Measurements from ENCODE around the gene SBF2.

SBF2 gene

DNA sequence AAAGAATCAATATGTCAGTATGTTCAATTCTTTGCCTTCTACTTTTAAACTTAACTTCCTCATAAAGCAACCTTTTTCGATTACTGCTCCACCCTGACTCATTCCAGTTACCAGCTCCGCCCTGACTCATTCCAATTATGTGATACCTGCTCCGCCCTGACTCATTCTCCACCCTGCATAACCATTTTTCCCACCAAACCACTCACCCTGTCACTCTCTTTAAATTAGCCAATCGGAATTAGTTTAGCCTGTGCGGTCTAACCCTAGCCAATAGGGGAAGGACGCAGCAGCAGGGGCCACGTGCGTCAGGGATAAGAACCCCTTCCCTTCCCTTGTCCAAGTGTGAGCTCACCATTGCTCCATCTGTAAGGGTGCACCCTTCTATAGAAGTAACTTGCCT, 393.8 kb downstream of the SBF2 start:
- DNase-seq (ENCODE audit: low read depth), result peak; percentile 97

DNA sequence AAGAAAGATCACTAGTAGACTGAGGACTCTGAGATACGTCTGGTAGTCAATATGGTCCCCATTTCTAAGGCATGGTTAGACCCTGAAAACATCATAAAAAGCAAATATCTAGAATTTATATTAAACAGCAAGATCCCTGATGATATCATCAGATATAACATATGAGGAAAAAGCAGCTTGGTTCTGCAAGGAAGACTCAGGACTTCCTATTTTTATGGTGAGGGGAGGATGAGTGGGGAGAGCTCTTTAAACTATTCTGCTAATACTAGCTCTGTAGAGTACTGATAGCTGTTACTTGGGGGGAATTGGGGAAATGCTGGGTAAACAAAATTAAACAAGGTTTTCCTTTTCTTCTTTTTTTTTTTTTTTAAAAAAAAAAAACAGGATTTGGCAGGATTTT, 394.3 kb downstream of the SBF2 start:
- DNase-seq (ENCODE audit: low read depth), result no peak

DNA sequence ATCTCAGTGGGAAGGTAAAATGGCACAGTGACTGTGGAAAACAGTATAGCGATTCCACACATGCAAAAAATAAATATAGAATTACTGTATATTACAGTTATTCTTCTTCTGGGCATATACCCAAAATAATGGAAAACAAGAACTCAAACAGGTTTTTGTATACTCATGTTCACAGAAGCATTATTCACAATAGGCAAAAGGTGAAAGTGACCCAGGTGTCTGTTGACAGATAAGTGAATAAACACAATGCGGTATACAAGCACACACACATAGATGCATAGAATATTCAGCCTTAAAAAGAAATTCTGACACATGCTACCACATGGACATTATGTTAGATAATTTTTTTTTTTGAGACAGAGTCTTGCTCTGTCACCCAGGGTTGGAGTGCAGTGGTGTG, 397.1 kb downstream of the SBF2 start:
- no peak for DNase-seq (ENCODE audit: low read depth)

DNA sequence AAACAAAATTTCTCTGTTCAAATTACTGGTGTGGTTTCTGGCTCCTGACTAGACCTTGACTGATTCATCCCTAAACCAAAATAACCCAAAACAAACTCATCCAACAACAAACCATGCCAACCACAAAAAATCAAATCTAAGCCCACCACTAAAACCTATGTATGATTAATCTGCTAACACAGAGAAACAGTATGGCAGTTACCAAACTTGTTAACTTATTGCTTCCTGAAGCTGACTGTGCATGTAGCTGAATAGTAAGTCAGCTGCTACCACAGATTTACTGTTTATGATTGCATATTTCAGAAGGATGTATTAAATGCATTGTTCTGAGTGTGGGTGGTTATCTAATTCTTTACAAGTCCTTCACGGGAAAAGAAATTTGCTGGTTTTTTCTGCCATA, 399.0 kb downstream of the SBF2 start:
- peak; percentile 79 for DNase-seq (ENCODE audit: low read depth)

DNA sequence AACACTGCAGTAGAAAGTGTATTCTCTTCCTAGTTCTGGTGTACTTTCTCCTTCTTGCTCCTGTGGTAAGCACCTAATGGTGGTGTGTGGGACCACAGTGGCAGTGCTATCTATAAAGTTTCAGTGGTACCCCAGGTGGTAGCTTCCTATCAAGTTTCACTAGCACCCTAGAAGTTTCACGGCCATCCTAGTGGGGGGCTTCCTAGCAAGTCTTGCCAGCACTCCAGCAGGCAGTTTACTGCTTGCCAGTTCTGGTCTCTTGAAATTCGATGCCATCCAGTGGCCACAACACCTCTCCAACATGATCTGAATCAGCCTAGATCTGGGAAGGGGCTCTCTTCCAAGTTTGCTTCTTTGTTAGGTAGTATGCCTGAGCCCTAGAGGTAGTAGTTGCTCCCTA, 400.5 kb downstream of the SBF2 start:
- DNase-seq (ENCODE audit: low read depth), result no peak

DNA sequence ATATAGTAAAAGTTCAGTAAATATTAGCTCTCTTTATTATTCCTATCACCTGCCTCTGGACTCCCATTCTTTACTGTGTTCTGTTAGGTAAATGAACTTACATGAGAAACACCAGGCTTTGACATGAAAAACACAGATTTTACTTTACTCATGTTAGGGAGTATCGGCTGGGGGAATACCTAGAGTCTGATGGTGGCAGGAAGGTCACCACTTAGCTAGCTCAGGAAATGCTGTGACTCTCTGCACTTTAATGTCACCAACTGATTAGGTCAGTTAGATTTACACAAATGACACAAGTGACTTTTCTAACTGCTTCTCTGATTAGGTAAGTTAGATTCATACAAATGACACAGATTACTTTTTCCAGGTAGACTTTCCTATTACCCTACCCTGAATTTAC, 405.1 kb downstream of the SBF2 start:
- no peak for DNase-seq (ENCODE audit: low read depth)

DNA sequence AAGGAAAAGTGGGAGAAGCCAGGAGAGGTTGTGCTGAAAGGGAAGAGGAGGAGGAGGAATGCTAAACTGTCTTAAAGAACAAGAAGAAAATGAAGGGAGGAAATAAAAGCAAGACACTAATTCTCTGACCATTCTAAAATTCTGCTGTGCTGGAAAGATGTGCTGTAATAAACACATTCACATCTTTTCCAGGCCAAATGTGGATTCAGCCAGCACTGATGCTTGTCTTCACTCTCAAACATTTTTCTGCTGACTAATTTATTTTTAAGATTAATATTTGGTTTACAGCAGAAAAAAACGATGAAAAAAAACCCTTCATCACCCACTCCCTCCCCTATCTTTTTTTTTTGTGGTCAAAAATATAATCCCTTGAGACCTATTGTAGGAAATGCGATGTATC, 406.5 kb downstream of the SBF2 start:
- no peak for DNase-seq (ENCODE audit: low read depth)

DNA sequence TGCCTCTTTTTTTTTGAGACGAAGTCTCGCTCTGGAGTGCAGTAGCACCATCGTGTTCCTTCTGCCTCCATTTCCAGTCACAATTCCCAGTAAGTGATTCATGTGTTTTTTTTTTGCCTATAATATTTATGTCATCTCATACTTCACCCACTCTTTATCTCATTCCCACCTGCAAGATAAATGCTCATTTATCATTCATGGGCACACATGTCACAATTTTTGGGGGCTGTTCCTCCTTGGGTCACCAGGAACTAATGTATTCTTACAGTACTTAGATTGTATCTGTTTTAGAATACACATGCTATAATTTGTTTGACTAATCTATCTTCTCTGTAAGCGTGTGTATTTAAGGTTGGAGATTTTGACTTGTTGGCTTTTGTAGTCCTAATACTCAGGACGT, 407.4 kb downstream of the SBF2 start:
- no peak for DNase-seq (ENCODE audit: low read depth)

DNA sequence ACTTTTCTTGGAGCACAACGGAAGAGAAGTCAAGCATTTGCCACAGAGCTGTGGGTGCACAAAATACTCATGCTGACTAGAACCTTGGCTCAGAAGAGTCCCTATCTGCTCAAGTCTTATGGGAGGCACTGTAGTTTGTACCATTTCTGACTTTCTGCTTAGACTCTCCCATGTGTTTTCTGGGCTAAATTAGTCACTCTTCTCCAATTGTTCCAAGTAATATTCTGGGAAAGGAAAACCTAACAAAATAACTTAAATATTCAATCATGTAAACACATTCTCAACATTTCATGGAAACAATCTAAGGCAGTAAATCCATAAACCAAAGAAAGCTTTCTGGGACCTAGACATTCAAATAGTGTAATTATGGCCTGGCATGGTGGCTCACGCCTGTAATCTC, 409.4 kb downstream of the SBF2 start:
- DNase-seq (ENCODE audit: low read depth), result no peak

DNA sequence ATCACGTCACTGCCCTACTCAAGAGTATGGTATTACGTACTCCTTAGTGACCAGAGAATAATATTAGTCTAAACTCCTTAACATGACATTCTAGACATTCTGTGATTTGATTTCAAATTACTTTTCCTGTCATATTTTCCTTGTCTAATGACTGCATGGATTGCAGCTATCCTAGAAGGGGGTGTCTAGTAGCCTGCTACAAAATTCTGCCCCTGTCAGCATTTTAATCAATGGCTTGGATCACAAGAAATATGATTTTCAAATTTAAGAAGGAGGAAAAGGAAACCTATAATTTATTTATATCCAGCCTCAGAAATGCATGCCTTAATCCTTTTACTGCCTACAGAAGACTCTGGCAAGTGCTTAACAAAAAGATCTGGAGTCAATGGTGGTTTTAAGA, 413.4 kb downstream of the SBF2 start:
- DNase-seq (ENCODE audit: low read depth), result no peak

DNA sequence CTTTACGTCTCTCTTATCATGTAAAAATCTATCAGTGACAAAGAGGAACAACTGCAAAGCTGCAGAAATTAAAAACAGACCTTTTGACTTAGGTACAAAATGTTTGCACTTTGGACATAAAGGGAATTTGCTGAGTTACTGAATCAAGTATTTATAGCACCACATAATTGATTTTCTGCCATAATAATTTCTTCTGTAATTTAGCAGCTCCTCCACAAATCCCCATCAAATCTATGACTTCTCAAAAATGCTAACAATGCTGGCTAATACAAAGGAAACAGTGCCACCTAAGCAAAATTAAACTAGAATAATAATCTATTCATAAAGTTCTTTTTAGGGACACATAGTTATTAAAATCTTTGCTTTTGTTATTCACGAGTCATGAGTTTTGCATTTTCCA, 415.1 kb downstream of the SBF2 start:
- no peak for DNase-seq (ENCODE audit: low read depth)

DNA sequence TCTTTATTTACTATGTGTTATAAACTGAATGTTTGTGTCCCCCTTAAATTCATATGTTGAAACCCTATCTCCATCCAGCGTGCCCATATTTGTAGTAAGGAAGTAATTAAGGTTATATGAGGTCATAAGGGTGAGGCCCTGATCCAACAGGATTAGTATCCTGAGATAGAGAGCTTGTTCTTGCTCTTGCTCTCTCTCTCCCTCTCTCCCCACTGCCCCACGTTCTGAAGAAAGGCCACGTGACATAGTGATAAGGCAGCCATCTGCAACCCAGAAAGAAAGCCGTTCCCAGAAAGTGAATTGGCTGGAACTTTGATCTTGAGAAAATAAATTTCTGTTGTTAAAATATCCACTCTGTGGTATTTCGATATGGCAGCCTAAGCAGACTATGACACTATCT, 417.7 kb downstream of the SBF2 start:
- DNase-seq (ENCODE audit: low read depth), result no peak

DNA sequence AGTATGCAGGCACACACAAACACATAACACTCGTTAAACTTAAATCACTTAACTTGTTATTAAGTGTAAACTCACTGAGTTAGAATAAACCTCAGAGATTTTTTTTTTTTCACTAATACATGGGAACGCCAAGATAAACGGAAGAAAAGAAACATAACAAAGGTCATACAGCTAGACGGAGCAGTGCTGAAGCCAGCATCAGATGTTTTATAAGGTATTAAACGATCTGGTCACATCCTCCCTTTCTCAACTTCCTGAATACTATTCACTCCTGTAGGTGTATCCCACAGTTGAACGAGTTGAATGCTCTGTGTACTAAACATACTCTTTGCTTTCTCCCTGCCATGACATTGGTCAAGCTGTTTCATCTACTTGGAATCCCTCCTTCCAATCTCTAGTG, 418.2 kb downstream of the SBF2 start:
- no peak for DNase-seq (ENCODE audit: low read depth)

DNA sequence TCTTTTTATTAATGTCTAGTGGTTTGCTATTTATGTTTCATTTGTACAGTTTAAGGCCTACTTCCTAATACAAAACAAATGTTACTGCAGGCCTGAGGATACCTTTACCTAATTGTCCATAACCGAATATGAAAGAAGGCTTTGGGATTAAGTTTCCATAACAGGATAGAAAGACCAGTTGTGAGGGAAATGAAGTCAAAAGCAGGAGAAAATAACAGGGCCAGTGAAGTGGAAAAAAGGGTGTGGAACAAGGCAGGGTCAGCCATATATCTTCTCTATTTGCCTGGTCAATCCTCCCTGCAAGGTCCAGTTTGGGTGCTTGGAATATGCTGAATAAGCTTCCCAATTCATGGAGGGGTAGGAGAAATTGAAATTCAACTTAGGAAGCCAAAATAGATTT, 418.6 kb downstream of the SBF2 start:
- no peak for DNase-seq (ENCODE audit: low read depth)

DNA sequence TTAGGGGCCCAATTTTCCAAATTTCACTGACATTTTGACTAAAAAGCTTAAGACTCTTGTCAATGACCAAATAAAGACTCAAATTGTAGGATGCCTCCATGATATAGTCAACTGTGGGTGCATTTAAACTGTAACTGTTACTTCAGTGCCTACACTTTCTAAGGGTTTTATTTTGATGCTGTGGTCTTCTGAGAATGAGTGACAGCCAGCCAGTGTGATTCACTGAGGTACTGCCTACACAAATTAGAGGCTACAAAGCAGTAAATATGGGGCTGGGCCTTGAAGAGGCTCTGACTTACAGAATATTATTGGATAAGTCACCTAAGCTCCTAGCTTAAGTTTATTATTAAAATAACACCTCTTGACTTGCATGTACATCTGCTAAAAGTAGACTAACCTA, 419.6 kb downstream of the SBF2 start:
- no peak for DNase-seq (ENCODE audit: low read depth)

DNA sequence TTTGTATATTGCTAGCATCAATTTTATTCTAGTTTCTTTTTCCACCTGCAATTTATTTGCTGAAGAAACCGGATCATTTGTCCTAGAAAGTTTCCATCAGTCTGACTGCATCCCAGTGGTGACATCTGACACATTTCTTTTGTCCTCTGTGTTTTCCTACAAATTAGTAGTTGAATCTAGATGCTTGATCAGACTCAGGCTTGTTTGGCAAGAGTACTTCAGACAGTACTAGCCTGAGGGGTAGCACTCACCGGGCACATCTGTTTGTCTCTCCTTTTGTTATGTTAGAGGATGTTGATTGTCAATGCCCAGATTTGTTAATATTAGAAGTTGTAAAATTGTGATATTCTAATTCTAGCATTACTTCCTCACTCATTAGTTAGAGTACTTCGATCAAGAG, 425.4 kb downstream of the SBF2 start:
- peak; percentile 13 for DNase-seq (ENCODE audit: low read depth)

DNA sequence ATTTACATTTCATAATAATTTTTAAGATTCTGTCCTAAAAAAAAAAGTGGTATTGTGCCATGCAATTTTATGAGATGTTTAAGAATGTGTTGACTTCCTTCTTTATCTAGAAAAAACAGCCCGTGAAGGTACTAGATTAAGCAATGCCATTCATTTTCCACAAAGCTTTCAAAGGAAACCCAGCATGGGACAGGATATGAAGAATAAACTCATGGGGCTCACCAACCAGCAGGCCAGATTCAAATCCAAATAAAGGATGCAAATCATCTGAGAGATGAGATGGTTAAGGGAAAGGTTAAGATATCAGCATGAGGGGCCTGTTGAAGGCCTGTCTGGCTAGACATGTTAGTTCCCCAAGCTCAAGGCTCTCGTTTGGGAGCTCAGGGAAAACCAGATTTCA, 431.0 kb downstream of the SBF2 start:
- no peak for DNase-seq (ENCODE audit: low read depth)

DNA sequence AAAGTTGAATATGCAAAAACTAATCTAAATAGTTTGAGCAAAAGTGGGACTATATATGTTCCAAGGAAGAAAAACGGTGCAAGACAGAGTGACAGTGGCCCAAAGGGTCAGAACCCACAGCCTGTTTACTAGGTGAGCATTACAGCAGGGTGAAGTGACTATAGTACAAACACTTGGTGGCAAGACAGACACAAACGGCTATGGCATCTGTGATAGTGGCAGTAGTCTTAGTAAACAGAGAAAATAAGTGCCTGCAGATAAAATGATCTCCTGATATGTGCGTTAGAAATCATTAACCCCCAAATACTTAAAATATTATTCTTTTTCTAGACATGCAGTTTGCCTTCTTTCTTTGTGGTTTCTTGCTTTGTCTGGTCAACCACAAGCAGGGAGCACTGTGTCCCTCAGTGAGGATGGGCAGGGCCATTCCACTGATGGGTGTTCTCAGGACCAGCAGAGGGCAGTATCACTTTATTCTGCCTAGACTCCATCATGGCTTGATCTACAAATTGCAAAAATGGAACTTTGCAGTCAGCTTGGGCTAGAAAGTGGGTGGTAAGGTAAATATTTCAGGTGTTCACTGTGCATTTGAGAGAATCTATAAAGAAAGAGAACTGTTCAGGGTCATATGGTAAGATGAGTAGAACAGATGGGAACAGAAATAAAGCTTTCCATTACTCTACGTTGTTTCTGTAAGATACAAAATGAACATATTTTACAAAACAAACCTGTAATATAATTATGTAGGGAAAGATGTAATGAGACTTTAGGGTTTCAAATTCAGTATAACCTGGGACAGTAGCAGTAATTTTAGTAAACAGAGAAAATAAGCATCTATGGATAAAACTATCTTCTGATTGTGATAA, 431.9 kb downstream of the SBF2 start:
- peak; percentile 79 for DNase-seq (ENCODE audit: low read depth)

DNA sequence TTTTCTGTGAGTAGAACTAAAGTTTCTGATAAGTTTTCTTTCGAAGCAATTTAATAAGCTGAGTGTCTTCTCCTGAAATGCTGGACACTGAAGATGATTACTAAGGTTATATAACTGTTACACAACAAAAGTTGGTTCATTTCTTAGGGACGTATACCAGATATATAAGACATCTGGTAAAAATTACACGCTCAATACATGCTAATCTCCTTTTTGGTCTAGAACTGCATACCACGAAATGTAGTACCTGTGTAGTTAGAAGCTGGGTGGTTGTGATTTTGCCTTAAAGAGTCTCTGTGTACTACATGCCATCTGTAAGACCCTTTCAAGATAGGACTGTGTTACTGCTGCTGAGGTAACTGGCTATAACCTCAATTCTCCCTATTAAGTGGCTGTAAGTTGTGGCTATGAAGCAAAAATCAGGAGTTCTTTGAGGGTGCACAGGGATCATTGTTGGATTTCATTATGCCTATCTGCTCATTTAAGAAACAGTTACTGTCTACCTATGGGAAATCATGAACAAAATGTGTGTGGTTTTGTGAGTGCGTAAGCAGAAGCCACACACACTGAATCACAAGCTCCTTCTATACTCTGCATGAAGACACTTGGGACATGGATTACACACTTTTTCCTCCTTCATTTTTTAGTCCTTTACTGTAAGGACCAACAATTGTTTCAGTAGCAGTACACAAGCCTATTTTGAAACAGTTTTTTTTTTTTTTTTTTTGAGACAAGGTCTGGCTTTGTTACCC, 434.3 kb downstream of the SBF2 start:
- peak; percentile 51 for DNase-seq (ENCODE audit: low read depth)

DNA sequence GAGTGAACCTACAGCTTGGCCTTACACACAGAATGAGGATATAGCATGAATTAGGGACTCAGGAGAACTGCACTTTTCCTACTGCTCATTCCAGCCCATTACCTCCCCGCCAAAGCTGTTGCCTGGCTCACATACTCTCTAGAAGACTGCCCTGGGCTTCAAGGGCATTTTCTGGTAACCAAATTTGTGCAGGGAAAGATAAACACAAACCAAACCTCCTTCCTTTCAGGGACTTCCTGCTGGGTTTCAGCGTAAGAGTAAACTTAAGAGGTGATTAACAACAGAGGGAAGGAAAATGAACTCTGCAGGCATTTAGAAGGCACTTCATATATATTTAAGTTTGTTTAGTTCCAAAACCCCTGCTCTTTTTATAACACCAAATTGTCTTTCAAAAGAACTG, 435.2 kb downstream of the SBF2 start:
- peak; percentile 52 for DNase-seq (ENCODE audit: low read depth)

DNA sequence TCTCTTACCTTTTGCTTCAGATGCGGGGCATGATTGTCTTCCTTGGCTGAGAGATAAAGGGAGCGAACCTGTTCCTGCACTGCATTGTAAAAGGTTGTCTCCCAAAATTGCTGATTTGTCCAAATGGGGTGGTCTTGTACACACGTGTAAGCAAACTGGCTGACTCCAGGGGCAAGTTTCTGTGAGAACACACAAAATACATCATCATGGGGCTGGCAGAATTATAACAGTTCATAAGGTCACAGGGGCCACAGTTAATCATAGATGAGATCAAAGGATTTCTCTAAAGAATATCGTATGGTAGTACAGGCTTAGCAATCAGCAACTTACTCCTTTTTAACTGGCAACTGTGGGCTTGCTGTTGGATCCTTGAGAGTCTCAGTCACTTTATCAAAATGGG, 435.8 kb downstream of the SBF2 start:
- peak; percentile 8 for DNase-seq (ENCODE audit: low read depth)

DNA sequence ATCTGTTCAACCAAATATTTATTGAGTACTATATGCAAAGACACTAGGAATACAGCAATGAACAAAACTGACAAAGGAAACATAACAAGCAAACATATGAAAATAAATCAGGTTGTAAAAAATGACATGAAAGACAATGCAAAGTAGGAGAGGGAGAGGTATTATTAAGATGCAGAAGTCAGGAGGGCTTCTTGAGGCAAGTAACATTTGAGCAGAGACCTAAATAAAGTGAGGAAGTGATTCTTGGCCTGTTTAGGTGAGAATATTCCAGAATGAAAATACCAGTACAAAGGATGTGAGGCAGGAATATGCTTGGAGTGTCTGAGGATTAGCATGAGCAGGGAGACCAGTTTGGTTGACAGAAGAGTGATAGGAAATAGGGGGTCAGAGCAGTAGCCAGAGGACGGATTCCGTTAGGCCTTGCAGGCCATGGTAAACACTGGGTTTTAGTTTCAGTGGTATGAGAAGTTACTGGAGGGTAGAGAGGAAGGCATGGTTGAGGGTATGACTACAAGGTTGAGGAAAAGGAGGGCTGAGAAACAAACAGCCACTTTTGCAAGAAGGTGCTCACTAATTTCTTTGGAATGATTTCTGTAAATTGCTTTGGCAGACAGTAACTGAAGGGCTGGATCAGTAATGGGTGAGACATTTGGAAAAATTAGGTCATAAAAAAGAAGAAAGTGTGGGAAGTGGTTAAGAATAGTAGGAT, 438.3 kb downstream of the SBF2 start:
- DNase-seq (ENCODE audit: low read depth), result peak; percentile 43

DNA sequence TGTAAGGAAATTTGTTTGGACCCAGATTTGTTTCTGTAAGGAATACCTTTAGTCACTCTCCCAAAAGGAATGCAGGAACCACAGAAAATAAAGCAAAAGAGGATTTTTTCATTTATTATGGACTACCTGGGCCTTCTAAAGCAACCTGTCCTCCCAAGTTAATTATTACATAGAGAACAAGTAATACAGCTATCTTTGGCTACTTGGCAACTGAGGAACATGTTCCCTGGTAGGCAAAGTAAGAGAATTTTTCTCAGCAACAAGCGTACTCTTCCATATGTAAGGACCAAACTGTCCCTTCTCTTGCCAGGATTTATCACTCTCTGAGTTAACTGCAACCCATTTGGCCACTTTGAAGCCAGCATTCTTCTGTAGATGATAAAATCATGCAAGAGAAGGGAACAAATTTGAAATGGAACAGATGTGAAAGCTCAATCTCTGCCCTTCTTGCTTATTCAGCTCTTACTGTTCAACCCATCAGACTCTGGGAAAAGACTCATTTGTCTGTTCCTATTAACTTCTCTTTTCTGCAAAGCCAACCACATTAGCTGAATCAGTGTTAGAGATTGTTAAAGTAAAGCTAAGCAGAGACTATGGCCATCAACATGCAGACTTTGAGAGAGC, 440.0 kb downstream of the SBF2 start:
- DNase-seq (ENCODE audit: low read depth), result no peak
